Islet of Langerhans (tissue), 1 donor: Measurements from ENCODE around the gene CIT.

Experiments used
- FAIRE-seq: peaks from one replicate; lab custom pipeline; 2011; peaks lifted over from hg19 to GRCh38; lab: Jason Lieb, UNC

Gene CIT

DNA sequence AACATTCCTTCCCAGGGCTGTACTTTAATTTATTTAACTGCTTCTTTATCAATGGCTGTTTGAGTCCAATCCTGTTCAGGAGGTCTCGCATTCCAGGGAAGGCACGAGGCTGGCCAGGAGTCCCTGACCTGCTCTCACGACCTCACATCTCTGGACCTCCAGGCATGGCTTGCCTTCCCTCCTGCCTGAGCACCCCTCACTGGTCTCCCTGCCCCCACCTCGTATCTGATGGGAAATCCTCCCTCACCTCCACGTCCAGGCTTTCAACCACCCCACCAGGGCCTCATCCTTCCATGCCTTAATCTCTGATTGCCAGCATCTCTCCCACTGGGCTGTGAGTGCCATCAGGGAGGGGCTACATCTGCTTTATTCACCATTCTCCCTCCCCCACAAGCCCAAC lies 180.2 kb downstream of the CIT start:
- no peak for FAIRE-seq

GRCh38 chr12:119695034-119695433 lies 182.1 kb downstream of the CIT start:
- no peak for FAIRE-seq

GRCh38 chr12:119694111-119694510 lies 183.0 kb downstream of the CIT start:
- FAIRE-seq = no peak

- FAIRE-seq = no peak
Observed at GRCh38 chr12:119693511-119693910, 183.6 kb downstream of the CIT start.

- FAIRE-seq = no peak
Observed at GRCh38 chr12:119692997-119693396, 184.1 kb downstream of the CIT start.

DNA sequence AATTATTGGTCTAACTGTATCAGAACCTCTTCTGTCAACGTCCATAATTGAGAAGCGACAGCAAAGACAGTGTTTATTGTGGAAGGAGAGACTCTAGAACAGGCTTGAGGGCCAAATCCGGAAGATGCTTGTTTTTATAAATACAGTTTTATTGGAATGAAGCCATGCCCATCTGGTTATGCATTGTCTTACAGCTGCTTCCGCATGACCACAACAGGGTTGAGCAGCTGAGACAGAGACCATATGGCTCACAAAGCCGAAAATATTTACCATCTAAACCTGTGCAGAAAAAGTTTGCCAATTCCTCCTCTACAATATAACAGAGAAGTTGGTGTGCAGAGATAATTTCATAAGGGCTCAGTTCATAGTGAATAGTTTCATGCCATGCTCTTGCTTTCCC lies 184.7 kb downstream of the CIT start:
- no peak for FAIRE-seq

GRCh38 chr12:119691202-119691810 lies 185.8 kb downstream of the CIT start:
- FAIRE-seq = no peak

GRCh38 chr12:119689935-119690500 lies 187.1 kb downstream of the CIT start:
- FAIRE-seq = no peak

DNA sequence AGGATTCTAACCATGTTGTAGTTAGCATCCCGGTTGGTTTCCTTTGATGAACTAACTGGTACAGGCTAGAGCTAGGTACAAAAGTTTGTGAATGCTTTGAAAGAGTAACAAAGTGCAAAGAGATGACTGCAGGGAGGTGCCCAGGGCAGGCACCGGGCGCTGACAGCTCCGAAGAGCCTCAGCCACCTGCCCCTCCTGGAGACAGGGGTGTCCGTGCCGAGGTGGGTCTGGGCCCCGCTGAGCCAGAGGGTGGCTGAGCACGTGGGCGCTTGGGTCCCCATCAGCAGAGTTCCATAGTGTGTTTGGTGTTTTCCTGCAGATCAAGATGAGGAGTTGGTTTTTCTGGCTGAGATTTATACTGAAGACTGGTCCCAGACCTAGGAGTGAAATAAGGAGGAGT lies 189.2 kb downstream of the CIT start:
- FAIRE-seq = no peak

DNA sequence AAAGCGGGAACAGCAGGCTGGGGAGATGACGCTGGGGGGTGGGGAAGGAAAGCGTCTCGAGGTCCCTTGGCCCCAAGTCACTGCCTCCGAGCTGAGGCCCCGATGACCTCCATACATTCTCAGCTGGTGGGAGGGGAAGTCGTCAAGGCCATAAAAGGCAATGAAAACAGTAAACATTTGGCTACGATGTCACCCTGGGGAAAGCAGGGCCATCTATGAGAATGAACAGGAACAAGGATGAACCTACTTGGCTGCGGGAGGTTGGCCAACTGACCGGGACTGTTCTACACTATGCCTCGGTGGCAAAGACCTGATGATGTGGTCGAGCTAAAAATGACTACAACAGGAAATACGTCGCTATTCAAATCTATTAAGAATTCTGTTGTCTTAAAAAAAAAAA lies 189.7 kb downstream of the CIT start:
- FAIRE-seq = no peak

DNA sequence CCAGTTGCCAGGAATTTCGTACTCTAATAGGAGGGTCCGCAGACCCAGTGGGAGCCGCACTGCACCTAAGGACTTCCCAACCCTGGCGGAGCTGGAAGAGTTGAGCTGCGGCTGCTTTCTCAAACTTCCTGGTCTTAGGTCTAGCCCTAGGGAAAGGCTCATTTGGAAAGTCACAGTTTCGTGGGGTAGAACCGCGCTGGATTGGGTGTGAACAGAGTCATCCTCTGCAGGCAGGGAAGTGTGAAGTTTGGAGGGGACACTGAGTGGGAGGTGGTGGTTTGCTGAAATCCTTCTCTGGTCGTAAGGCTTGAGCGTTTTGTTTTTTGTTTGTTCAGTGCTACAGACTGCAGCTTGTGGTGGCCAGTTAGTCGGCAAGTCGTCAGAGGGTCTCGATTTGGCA lies 190.3 kb downstream of the CIT start:
- no peak for FAIRE-seq

GRCh38 chr12:119686355-119686754 lies 190.8 kb downstream of the CIT start:
- FAIRE-seq = no peak

DNA sequence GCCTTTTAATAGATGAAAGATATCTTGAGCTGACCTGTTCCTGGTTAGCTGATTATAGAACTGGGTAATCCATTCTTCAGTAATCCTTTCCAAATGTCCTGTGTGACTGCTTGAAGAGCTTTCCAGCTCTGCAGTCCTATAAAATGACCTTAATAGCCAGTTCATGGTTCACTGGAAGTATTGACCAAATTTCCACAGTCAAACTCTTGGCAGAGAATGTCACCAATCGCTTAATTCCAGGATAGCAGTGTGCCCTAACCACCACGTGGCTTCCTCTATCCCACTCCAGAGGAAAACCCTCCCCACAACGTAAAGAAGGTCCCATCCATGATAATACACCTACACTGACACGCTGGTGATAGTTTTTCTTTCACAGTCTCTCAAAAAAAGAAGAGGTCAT lies 191.7 kb downstream of the CIT start:
- no peak for FAIRE-seq

DNA sequence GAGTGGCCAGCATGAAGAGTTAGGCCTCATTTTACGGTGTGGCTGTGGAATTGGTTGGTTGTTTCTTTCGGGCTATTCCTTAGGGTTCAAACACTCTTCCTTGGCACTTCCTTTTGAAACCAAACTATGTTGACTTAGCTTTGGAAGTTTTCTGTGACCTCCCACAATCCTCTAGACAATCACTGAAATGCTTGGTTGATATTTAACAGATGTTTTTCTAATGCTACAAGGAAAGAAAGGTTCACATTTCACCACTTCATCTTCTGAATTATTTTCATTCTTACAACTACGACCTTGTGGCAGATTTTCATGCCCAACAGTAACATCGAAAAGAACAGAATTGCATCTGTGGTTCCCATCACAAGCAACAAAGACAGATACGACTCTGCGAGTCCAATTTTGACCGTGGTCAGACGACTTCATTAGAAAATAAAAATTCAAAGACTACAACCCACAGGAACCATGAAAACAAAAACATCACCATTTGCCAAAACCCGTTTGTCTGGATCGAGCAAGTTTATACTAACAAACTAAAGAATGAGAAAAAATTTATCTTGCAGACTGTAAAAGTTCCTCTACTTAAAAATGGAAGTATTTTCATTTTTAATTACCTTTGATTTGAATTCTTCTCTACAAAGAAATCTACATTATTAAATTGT lies 192.3 kb downstream of the CIT start:
- FAIRE-seq = no peak

DNA sequence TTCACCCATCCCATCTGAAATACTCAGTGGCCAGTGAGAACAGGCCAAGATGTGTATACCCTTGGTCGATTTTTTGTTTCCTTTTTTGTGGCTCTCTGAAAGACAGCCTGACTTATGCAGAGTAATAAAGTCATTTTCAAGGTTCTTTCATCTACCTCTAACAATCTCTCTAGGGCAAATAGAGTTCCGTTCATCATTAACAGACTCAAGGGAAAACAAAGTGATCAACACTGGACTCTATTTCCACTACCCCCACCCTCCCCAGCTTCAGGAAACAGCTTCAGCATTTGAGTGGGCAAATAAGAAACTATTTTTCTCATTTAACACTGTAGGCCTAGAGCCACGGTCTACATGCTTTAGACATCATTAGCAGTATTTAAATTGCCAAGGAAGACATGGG lies 193.3 kb downstream of the CIT start:
- FAIRE-seq = no peak

GRCh38 chr12:119683413-119683812 lies 193.7 kb downstream of the CIT start:
- FAIRE-seq = no peak

GRCh38 chr12:119682639-119683252 lies 194.4 kb downstream of the CIT start:
- no peak for FAIRE-seq

GRCh38 chr12:119681728-119682638 lies 195.1 kb downstream of the CIT start:
- no peak for FAIRE-seq

DNA sequence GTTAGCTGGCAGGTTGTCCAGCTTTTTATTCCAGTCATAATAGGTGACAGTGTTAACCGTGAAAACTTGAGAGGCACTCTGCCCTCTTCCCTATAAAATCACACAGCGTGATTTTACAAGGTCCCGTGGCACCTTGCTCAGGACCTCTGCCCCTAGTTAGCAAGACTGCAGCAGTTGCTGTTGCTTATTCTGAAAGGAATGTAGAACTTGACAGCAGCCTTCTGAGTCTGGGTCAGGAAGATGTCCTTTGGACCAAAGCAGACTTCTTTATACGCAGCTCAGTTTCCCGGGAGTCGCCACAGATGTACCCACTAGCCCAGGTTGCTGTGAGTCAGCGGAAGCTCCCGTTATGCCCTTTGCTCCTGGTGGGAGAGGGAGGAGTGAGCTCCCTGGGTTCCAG lies 196.0 kb downstream of the CIT start:
- FAIRE-seq = no peak

DNA sequence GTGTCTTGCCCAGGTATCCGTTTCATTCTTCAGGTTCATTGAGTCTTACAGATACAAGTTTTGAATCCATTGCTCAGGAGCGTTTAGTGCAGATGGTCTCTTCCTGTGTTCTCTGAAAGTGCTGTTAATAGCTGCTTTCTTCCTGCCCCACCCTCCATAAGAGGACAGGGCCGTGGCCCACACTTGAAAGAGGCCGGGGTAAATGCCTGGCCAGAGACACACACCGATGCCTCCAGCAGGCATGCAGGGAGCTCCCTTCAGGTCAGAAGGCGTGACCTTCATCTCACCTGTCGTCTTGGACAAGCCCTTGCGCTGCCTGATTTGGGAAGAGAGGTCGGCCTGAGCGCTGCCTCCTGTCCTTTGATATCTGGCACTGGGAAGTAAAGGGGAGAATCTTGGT lies 197.6 kb downstream of the CIT start:
- no peak for FAIRE-seq

DNA sequence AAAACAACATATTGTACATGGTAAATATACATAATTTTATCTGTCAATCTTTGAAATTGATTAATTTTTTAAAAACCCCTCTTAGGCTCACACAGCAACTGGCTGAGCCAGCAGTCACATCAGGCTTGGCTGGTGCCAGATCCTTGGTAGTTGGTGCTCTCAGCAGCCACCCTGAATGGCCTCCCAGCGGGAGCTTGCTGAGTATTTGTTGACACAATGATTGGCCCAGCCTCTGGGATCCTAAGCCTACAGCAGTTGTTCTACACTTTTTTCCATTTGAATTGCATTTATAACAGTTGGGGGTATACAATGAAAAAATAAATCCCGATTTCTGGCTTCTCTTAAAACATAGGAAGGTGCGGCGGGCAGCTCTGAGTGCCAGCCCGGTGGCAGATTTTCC lies 198.0 kb downstream of the CIT start:
- no peak for FAIRE-seq

- FAIRE-seq = no peak
Observed at GRCh38 chr12:119678459-119678858, 198.7 kb downstream of the CIT start.

GRCh38 chr12:119676573-119676972 lies 200.5 kb downstream of the CIT start:
- no peak for FAIRE-seq
